ENCODE measurements around the gene VWA5B2.

The VWA5B2 gene

GRCh38 chr3:184229394-184230080 lies at the start of gene VWA5B2:
TSS of gene VWA5B2 (plus strand) at chr3:184229585. CDS start at chr3:184230529, 944 bp downstream.
- peak; percentile 32 for DNase-seq (ENCODE audit: low read depth)
- TF ChIP-seq CTCF (IDR thresholded peaks at IDR 0.05; ENCODE audit: low read length, missing control alignments): no peak
- H3K4me3 ChIP-seq (replicated peaks; ENCODE audit: low read depth, low read length): peak within 1 kb of the TSS; percentile 33

GRCh38 chr3:184180165-184180564 lies 49.2 kb upstream of the VWA5B2 start:
- DNase-seq (ENCODE audit: low read depth): peak; percentile 85
- no peak overlapping the region for H3K4me3 ChIP-seq (replicated peaks; ENCODE audit: low read depth, low read length)
- TF ChIP-seq CTCF (IDR thresholded peaks at IDR 0.05; ENCODE audit: low read length, missing control alignments): no peak

- no peak overlapping the region for H3K4me3 ChIP-seq (replicated peaks; ENCODE audit: low read depth, low read length)
- DNase-seq (ENCODE audit: low read depth): no peak
- no peak for TF ChIP-seq CTCF (IDR thresholded peaks at IDR 0.05; ENCODE audit: low read length, missing control alignments)
Observed at GRCh38 chr3:184181596-184181995, 47.8 kb upstream of the VWA5B2 start.

GRCh38 chr3:184183679-184184078 lies 45.7 kb upstream of the VWA5B2 start:
- TF ChIP-seq CTCF (IDR thresholded peaks at IDR 0.05; ENCODE audit: low read length, missing control alignments): no peak
- DNase-seq (ENCODE audit: low read depth): no peak
- no peak overlapping the region for H3K4me3 ChIP-seq (replicated peaks; ENCODE audit: low read depth, low read length)

- TF ChIP-seq CTCF (IDR thresholded peaks at IDR 0.05; ENCODE audit: low read length, missing control alignments): no peak
- no peak for DNase-seq (ENCODE audit: low read depth)
- H3K4me3 ChIP-seq (replicated peaks; ENCODE audit: low read depth, low read length): no peak overlapping the region
Observed at GRCh38 chr3:184184546-184185230, 44.7 kb upstream of the VWA5B2 start.

- TF ChIP-seq CTCF (IDR thresholded peaks at IDR 0.05; ENCODE audit: low read length, missing control alignments): no peak
Observed at GRCh38 chr3:184185461-184186183, 43.8 kb upstream of the VWA5B2 start.

More at GRCh38 chr3:184185461-184186183, 43.8 kb upstream of the VWA5B2 start:
- DNase-seq (ENCODE audit: low read depth): peak; percentile 99
- H3K4me3 ChIP-seq (replicated peaks; ENCODE audit: low read depth, low read length): peak overlapping the region; percentile 99

All from fibroblast of pulmonary artery (primary cell).